Measurements from ENCODE around the gene TMEM51.

TMEM51 gene

DNA sequence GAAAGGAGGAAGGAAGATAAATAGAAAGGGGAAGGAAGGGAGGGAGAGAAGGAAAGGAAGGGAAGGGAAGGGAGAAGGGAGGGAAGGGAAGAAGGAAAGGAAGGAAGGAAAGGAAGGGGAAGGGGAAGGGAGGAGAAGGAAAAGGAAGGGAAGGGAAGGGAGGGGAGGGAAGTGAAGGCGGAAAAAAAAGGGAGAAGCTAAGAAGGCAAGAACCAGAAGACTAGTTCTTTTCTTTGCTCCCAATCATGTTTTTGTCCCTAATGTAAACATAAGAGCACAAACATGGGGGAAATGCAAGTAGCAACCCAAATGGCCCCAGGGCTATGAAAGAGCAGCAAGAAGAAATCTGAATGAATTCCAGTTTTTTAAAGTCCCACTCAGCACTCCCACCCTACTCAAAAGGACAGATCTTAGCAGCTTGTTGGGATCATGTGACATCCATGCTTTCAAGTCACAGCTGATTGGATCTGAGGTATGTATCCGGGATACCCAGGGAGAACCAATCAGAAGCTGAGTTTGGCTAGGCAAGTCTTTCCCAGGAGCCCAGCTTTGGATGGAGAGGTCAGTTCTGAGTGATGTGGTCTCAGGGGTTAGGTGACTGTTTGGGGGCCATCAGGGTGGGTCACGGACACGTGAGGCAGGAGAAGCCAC lies 69.2 kb downstream of the TMEM51 start:
- no peak for DNase-seq

DNA sequence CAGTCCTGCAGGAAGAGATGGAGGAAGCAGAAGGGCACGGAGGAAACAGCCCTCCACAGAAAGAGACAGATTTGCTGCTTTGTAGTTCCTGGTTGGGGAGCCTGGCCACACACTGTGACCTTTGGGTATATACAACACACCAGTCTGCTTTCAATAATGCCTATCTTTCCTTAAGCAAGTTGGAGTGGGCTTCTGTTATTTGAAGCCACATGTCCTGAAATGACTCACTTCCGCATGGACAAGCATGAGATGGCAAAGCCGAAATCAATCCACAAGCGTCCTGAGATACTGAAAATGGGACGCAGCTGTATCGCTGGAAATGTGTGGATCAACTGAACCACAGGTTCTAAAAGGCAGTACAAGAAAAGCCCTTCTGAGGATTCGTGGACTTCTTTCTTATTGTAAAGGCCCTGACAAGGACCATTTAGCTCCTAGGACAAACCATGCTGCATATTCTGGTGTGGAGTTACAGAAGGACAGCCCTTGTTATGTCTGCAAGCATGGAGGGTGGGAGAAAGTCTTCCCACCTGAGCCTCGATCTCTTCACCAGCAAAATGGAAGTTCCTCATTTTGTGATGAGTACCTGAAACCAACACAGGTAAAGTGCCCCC lies 70.8 kb downstream of the TMEM51 start:
- DNase-seq: no peak

- no peak for DNase-seq
Measured at GRCh38 chr1:15224974-15225373, 71.4 kb downstream of the TMEM51 start.

GRCh38 chr1:15225461-15225860 lies 71.9 kb downstream of the TMEM51 start:
- no peak for DNase-seq

- DNase-seq: no peak
Measured at GRCh38 chr1:15226388-15227255, 73.1 kb downstream of the TMEM51 start.

DNA sequence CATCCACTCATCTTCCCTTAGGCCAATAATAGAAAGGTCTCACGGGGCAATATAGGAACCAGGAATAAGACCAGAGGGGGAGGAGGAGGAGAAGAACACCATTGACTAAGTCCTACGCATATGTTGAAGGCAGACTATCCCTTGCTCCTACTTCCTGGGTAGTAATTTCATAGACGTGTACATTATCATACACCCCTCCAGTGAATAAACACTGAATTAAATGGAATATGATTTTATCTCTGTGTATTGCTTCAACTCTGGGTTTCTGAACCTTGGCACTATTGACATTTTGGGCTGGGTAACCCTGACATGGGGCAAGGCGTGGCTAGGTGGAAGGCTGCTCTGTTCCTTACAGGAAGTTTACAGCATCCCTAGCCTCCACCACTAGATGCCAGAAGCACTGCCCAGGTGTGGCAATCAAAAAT lies 76.2 kb downstream of the TMEM51 start:
- DNase-seq: no peak

DNA sequence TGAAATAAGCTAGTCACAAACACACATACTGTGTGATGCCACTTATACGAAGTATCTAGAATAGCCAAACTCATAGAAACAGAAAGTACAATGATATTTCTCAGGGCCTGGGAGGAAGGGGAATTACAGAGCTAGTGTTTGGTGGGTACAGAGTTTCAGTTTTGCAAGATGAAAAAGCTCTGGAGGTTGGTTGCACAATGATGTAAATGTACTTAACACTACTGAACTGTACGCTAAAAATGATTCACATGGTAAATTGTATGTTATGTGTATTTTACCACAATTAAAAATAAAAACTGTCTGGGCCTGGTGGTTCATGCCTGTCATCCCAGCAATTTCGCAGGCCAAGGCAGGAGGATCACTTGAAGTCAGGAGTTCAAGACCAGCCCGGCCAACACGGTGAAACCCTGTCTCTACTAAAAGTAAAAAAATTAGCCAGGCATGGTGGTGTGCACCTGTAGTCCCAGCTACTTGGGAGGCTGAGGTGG lies 78.2 kb downstream of the TMEM51 start:
- DNase-seq: no peak

GRCh38 chr1:15233689-15234088 lies 80.1 kb downstream of the TMEM51 start:
- no peak for DNase-seq

- no peak for DNase-seq
Measured at GRCh38 chr1:15236321-15236721, 82.8 kb downstream of the TMEM51 start.

DNA sequence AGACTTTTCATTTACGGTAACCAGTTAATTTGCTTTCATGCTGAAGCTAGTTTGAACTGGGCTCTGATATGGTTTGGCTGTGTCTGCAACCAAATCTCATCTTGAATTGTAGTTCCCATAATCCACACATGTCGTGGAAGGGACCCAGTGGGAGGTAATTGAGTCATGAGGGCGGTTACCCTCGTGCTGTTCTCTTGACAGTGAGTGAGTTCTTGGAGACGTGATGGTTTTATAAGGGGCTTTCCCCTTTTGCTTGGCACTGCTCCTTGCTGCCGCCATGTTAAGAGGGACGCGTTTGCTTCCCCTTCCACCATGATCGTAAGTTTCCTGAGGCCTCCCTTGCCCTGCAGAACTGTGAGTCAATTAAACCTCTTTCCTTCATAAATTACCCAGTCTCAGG lies 83.2 kb downstream of the TMEM51 start:
- DNase-seq: no peak

DNA sequence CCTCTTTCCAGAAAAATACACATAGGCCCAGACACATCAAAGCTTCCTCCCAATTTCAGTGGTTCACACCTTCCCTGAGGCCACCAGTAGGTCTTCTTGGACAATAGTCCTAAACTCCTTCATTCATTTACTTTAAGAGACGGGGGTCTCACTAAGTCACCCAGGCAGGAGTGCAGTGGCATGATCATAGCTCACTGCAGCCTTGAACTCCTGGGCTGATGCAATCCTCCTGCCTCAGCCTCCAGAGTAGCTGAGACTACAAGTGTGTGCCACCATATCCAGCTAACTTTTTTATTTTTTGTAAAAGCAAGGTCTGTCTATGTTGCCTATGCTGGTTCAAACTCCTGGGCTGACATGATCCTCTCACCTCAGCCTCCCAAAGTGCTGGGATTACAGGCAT lies 85.2 kb downstream of the TMEM51 start:
- DNase-seq: no peak

DNA sequence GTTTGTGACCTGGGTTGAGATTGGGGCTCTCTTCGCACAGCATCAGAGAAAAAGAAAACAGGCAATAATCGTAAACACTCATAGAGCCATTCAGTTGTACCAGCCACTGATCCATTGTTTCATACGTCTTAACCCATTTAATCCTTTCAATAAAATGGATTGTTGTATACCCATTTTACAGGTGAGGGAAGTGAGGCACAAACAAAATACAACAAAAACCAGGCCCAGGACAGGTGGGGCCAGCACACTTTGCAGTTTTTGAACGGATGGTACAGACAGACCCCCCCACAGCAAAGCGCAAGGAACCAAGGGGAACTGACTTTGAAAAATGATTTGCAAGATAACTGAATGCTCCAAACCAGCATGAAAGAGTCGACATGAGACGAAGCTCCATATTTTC lies 89.2 kb downstream of the TMEM51 start:
- no peak for DNase-seq

DNA sequence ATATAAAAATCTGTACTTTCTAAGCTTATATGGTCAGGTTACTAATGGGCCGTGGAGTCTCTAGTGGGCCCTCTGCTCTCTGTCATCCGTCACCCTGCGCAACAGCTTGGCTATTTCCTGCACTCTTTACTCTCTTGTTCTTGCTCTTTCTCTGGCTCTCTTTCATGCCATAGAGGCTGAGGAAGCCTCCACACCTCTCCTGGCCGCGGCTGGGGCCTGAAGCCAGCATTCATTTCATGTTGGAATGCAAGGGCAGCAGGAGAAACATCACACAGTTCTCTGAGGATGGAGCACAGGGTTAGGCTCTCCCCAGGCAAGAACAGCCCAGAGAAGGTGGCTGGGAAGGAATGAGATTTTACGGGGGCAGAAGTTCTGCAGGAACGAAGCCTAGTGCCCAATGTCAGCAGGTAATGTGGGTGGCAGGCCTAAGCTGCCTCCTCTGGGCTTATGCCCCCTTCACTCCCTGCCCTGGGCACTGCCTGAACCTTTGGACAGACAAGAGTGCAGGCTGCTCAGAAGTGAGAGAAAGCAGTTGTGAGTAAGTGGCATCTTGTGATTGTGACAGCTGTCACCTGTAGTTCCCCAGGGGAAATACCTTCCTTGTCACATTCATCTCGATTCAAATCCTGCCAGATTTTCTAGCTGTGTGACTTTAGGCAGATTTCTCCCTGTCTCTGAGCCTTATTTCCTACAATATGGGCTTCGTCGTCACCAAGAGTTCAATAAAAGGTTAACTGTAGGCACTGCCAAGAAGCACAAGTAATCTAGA lies 89.9 kb downstream of the TMEM51 start:
- no peak for DNase-seq

DNA sequence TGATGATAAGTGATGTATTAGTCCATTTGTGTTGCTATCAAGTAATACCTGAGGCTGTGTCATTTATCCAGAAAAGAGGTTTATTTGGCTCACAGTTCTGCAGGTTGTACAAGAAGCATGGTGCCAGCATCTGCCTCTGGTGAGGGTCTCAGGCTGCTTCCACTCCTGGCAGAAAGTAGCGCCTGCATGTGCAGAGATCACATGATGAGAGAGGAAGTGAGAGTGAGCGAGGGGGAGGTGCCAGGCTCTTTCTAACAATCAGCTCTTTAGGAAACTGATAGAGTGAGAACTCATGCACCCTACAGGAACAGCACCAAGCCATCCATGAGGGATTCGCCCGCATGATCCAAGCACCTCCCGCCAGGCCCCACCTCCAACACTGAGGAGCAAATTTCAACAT lies 91.3 kb downstream of the TMEM51 start:
- no peak for DNase-seq

GRCh38 chr1:15245593-15246360 lies 92.2 kb downstream of the TMEM51 start:
- DNase-seq: no peak

DNA sequence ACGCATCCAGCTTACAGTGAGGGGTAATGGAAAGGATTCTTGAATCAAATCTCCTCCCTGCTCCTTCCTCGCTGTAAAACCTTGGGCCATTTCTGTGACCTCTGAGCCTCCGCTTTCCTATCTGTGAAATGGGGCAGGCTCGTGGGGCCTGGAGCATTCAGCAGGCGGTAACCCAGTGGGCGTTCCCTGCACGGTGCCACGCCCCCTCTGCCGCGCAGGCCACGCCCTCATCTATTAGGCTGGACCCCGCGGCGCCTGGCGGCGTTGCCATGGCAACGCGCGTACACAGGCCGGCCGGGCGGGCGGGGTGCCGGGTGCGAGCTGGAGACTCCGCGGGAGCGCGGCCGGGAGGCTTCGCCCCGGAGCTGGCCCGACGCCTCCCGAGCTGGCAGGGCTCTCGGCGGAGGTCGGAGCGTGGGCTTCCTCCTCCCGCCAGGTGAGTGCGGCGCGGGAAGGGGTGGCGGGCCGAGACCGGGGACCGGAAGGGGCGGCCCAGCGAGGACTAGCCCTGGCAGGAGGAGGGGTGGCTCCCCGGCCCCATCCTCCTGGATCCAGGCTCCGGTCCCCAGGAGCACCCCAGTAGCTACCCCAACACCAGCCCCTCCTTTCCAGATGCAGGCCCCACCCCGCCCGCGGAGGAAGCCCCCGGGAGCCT lies 93.5 kb downstream of the TMEM51 start, which contains the start of gene FHAD1:
FHAD1 (plus strand) TSS at position 264 of the 655 bp plus-strand sequence. CDS start 4,562 bp downstream, outside the sequence.
- DNase-seq: peak; percentile 19

- no peak for DNase-seq
Measured at GRCh38 chr1:15248216-15248615, 94.7 kb downstream of the TMEM51 start.

DNA sequence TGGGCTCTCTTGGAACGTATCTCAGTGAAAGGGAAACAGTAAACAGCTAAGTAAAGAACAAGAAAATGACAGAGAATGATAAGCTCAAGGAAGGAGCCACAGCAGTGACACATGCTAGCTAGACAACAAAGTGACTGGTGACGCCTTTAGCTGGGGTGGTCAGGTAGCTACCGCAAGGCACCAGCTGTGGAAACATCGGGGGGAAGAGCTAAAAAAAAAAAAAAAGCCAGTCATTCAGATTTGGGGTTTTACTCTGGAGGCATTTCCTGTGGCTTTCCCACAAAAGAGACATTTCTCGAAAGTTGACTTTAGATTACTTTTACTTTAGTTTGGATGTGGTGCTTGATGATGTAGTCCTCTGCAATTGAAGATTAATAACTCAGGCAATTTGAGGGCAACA lies 95.5 kb downstream of the TMEM51 start:
- no peak for DNase-seq

GRCh38 chr1:15251857-15252835 lies 98.6 kb downstream of the TMEM51 start:
- no peak for DNase-seq

- DNase-seq: no peak
Measured at GRCh38 chr1:15254559-15254958, 101.0 kb downstream of the TMEM51 start.

Measured in activated CD4-positive, alpha-beta T cell treated with anti-CD3 and anti-CD28 coated beads for 1 hour (primary cell).